Heart left ventricle (tissue), 16 donors: ENCODE results near the gene ATXN1. TPM values are rescaled to one million over a fixed set of nuclear protein-coding genes. Genes with fewer than 3 reads are reported as not detected.

ENCODE experiments used
- ATAC-seq, 4 donors: fragments of 200-7000 bp; cut with Tn5 transposase; one replicate each; pipeline ENCODE4 v1.9.1; 2020 to 2022; ENCODE audit warnings: moderate library complexity in 4 of 4, mild to moderate bottlenecking in 3 of 4, moderate number of reproducible peaks in 1 of 4
- DNase-seq, 5 donors: peaks; one replicate each; pipeline ENCODE4 v3.0.0-alpha.2; 2020
- H3K27ac ChIP-seq, 12 donors: fragments of 200-600 bp; sonication (generic) in 4 of 12; one replicate each; pipeline versions ENCODE4 v1.5.0 to v1.8.0; 2016 to 2022; ENCODE audit warnings: mild to moderate bottlenecking in 2 of 12
- H3K27me3 ChIP-seq, 9 donors: fragments of 200-600 bp; sonication (generic) in 2 of 9; one replicate each; pipeline versions ENCODE4 v1.5.1 to v1.8.0; 2016 to 2022; ENCODE audit warnings: mild to moderate bottlenecking in 3 of 9
- H3K36me3 ChIP-seq, 9 donors: fragments of 200-600 bp; sonication (generic) in 2 of 9; one replicate each; pipeline versions ENCODE4 v1.5.0 to v1.8.0; 2018 to 2022; ENCODE audit warnings: mild to moderate bottlenecking in 2 of 9
- H3K4me1 ChIP-seq, 12 donors: fragments of 200-600 bp; sonication (generic) in 4 of 12; one replicate each; pipeline versions ENCODE4 v1.5.0 to v1.8.0; 2016 to 2022; ENCODE audit warnings: mild to moderate bottlenecking in 3 of 12
- H3K4me3 ChIP-seq, 12 donors: fragments of 200-600 bp; sonication (generic) in 4 of 12; one replicate each; pipeline versions ENCODE4 v1.5.0 to v1.8.0; 2017 to 2022; ENCODE audit warnings: mild to moderate bottlenecking in 9 of 12, moderate library complexity in 4 of 12
- H3K9me3 ChIP-seq, 12 donors: fragments of 200-600 bp; sonication (generic) in 4 of 12; one replicate each; pipeline versions ENCODE4 v1.5.0 to v1.8.0; 2016 to 2022; ENCODE audit warnings: mild to moderate bottlenecking in 1 of 12
- CTCF ChIP-seq, 12 donors: fragments of 200-600 bp; sonication (generic) in 4 of 12; IDR thresholded peaks; one replicate each; pipeline versions ENCODE4 v1.5.0 to v1.8.0; 2018 to 2022; ENCODE audit warnings: antibody characterized with exemption in 12 of 12, mild to moderate bottlenecking in 5 of 12
- POLR2A ChIP-seq, 2 donors: fragments of 450-650 bp; IDR thresholded peaks; one replicate each; pipeline ENCODE4 v1.6.1; 2017; ENCODE audit warnings: antibody characterized with exemption in 2 of 2, mild to moderate bottlenecking in 2 of 2, moderate library complexity in 2 of 2
- WGBS, 4 donors: extraction: QIAGEN DNeasy Blood & Tissue Kit in 2 of 4; methylation state at CpG; one replicate each; pipeline versions ENCODE4 v1.1.5 to v1.1.7; 2013 to 2018; 5-methylcytosine and 5-hydroxymethylcytosine counted together
- intact Hi-C, 10 donors: fragments of 100-400 bp; cut with DNase I; formaldehyde crosslinking; loops; one replicate each; pipeline versions ENCODE4 v1.11.1 to v1.14.2; 2022
- polyA plus RNA-seq, 2 donors: library from polyadenylated mRNA; stranded (reverse); fragments of 200-250 nt; gene quantifications; one replicate each; pipeline ENCODE4 v1.2.3, GENCODE V29; 2013
- total RNA-seq, 9 donors: library from RNA; depleted of rRNA in 2 of 9; stranded (reverse); fragments of >200 nt in 2 of 9; fragmentation: NEBNext Ultra II Directional in 3 of 9; extraction: Animal tissue kit (Norgen Biotek cat#: 25700) in 3 of 9; gene quantifications; one replicate each; pipeline versions ENCODE4 v1.1.0 to v1.2.4, GENCODE V29; 2016 to 2023
- donor health status: ischemic (EF 13 %, LVEDD 7.1; RV severe dilation, severe dysfunction).
- donor health status: healthy with polysubstance abuse.
- donor health status: DM: no; HTN: yes; CAD: no.
- donor health status: DM: no; HTN: no; CAD: no.
- donor health status: ischemic (EF 25% LVEDD 6.9; RV normal size, moderate dysfunction).
- donor health status: ischemic (EF 25% LVEDD 5.7; RV mildly dilated, moderate dysfunction).
- donor health status: healthy.
- donor health status: DM: yes; HTN: yes; CAD: no.
- donor health status: ischemic (EF 35%, LVEDD 5.7; RV mildly dilated, moderate dysfunction).
- donor health status: nonischemic (EF 11% LVEDD 7.7; RV severe dilation, severe dysfunction).
- donor health status: DM: yes; HTN: yes; CAD: no.
- donor health status: PGD.
- donor health status: ischemic (EF 29% LVEDD 5.4; RV normal size, mild dysfunction).
- donor health status: nonischemic (EF 23%, LVEDD 6.1; RV moderate dilation, normal function).

ATXN1 gene
- total and polyA plus RNA-seq, 11 donors = 8.7 to 51.8 (median 36.0) TPM

- H3K4me3 ChIP-seq = no peak overlapping the region
- peak overlapping the region in 9 of 12 donors; percentile 3 to 69 (median 22) for H3K27ac ChIP-seq
- no peaks in the 10 kb centered on the region for H3K27me3 ChIP-seq
- no peaks in the 10 kb centered on the region for H3K9me3 ChIP-seq
- TF ChIP-seq POLR2A (IDR thresholded peaks at IDR 0.05) (no peak), CTCF (IDR thresholded peaks at IDR 0.05) (no peak)
- H3K36me3 ChIP-seq = no peaks in the 10 kb centered on the region
- peak; percentile 36 to 82 (median 62) for DNase-seq
- WGBS, 4 donors = 39 to 58% (median 51%) methylated on average over 4 of the region's 4 CpGs
- intact Hi-C loops = loop anchor here in 1 of 10 donors (5.0 kb wide), 1 partner anchor 92 kb away; the partner anchor contains the start of gene ATXN1
- peak; percentile 78 to 91 (median 90) for ATAC-seq
- peaks cover 0 to 57% (median 41%) of the 10 kb centered on the region in 12 donors for H3K4me1 ChIP-seq
Observed at GRCh38 chr6:16670183-16670582, 91.1 kb downstream of the ATXN1 start.

- 69 to 81% (median 76%) methylated on average over 3 of the region's 3 CpGs for WGBS, 4 donors
- DNase-seq = no peak
- peak overlapping the region in 2 of 12 donors; percentile 68 to 69 for H3K27ac ChIP-seq
- no peak overlapping the region for H3K4me3 ChIP-seq
- intact Hi-C loops = loop anchor here in 1 of 10 donors (10.0 kb wide), 1 partner anchor 124 kb away; no protein-coding TSS in a partner anchor
- no peaks in the 10 kb centered on the region for H3K27me3 ChIP-seq
- peak in 2 of 4 donors; percentile 14 to 22 for ATAC-seq
- TF ChIP-seq CTCF (IDR thresholded peaks at IDR 0.05) (no peak), POLR2A (IDR thresholded peaks at IDR 0.05) (no peak)
- no peaks in the 10 kb centered on the region for H3K36me3 ChIP-seq
- peaks cover 0 to 50% (median 34%) of the 10 kb centered on the region in 12 donors for H3K4me1 ChIP-seq
- H3K9me3 ChIP-seq = no peaks in the 10 kb centered on the region
Observed at GRCh38 chr6:16669227-16669626, 92.0 kb downstream of the ATXN1 start.

- Histone ChIP-seq H3K36me3 (no peaks in the 10 kb centered on the region), H3K27ac (no peak overlapping the region), H3K27me3 (no peaks in the 10 kb centered on the region), H3K4me3 (no peak overlapping the region), H3K9me3 (no peaks in the 10 kb centered on the region), H3K4me1 (peaks cover 0 to 50% (median 34%) of the 10 kb centered on the region in 12 donors)
- 68 to 75% (median 69%) methylated on average over 4 of the region's 4 CpGs for WGBS, 4 donors
- TF ChIP-seq POLR2A (IDR thresholded peaks at IDR 0.05) = no peak
- TF ChIP-seq CTCF (IDR thresholded peaks at IDR 0.05) = no peak
- no peak for DNase-seq
- no peak for ATAC-seq
- intact Hi-C loops = loop anchor here in 1 of 10 donors (10.0 kb wide), 1 partner anchor 123 kb away; no protein-coding TSS in a partner anchor
Observed at GRCh38 chr6:16667509-16667908, 93.8 kb downstream of the ATXN1 start.

GRCh38 chr6:16665992-16666391 lies 95.3 kb downstream of the ATXN1 start:
- TF ChIP-seq POLR2A (IDR thresholded peaks at IDR 0.05) (no peak), CTCF (IDR thresholded peaks at IDR 0.05) (no peak)
- H3K27ac ChIP-seq = no peak overlapping the region

More at GRCh38 chr6:16665992-16666391, 95.3 kb downstream of the ATXN1 start:
- H3K9me3 ChIP-seq = peaks cover 0 to 13% (median 7%) of the 10 kb centered on the region in 12 donors
- H3K36me3 ChIP-seq = no peaks in the 10 kb centered on the region
- H3K27me3 ChIP-seq = no peaks in the 10 kb centered on the region
- DNase-seq (no peak), ATAC-seq (no peak)
- intact Hi-C loops = loop anchor here in 1 of 10 donors (10.0 kb wide), 1 partner anchor 121 kb away; no protein-coding TSS in a partner anchor
- no peak overlapping the region for H3K4me3 ChIP-seq
- H3K4me1 ChIP-seq = peaks cover 0 to 39% (median 28%) of the 10 kb centered on the region in 12 donors
- WGBS, 4 donors = 94 to 98% (median 95%) methylated on average over 2 of the region's 2 CpGs
